ENCODE measurements around the gene RTN4R.

DNA sequence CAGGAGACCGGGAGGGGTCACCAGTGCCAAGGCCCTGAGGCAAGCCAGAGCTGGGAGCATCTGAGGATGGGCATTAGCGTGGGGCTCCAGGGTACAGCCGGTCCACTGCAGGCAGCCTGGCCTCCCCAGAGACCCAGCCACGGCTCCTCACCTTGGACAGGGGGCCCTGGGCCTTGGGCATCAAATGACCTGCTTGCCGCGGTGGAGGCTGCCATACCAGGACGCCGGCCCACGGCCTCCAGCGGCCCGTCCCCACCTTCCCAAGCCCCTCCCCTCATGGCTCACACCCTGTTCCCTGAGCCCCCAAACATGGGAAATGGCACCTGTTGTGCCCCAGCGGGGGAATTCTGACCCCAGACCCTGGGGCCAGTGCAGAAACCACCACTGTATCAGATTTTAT lies 12.7 kb upstream of the RTN4R start:
- TF ChIP-seq, protein P1, sequence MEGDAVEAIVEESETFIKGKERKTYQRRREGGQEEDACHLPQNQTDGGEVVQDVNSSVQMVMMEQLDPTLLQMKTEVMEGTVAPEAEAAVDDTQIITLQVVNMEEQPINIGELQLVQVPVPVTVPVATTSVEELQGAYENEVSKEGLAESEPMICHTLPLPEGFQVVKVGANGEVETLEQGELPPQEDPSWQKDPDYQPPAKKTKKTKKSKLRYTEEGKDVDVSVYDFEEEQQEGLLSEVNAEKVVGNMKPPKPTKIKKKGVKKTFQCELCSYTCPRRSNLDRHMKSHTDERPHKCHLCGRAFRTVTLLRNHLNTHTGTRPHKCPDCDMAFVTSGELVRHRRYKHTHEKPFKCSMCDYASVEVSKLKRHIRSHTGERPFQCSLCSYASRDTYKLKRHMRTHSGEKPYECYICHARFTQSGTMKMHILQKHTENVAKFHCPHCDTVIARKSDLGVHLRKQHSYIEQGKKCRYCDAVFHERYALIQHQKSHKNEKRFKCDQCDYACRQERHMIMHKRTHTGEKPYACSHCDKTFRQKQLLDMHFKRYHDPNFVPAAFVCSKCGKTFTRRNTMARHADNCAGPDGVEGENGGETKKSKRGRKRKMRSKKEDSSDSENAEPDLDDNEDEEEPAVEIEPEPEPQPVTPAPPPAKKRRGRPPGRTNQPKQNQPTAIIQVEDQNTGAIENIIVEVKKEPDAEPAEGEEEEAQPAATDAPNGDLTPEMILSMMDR (IDR thresholded peaks at IDR 0.05) = no peak
- no peak for TF ChIP-seq POLR2A (IDR thresholded peaks at IDR 0.05)

Data from testis (tissue), 2 donors.